NCI-H774 (cell line): ENCODE measurements around the gene WTAP.

Source experiments
- DNase-seq: peaks from one replicate; lab custom pipeline; 2025; lab: John Stamatoyannopoulos, UW

WTAP gene

GRCh38 chr6:159805440-159806020 lies 78.2 kb downstream of the WTAP start:
- no peak for DNase-seq
